Trophoblast cell (in vitro differentiated cells and primary cell): ENCODE measurements around the gene DUS3L.

Source experiments
- DNase-seq, 2 donors: peaks; one replicate each; pipeline ENCODE4 v3.0.0-alpha.2; 2016
- H2AFZ ChIP-seq: 2 replicates; pipeline ENCODE4 v1.6.1; 2013; ENCODE audit warnings: low read length, moderate library complexity, mild to moderate bottlenecking; ENCODE audit not compliant: insufficient read depth, poor library complexity
- H2AK5ac ChIP-seq: 2 replicates; pipeline ENCODE4 v1.6.1; 2013; ENCODE audit warnings: mild to moderate bottlenecking, low read length
- H2BK120ac ChIP-seq: 2 replicates; pipeline ENCODE4 v1.6.1; 2013; ENCODE audit warnings: low read length, mild to moderate bottlenecking, moderate library complexity; ENCODE audit not compliant: insufficient read depth, poor library complexity
- H2BK12ac ChIP-seq: 2 replicates; pipeline ENCODE4 v1.6.1; 2013; ENCODE audit warnings: mild to moderate bottlenecking, low read length, moderate library complexity
- H2BK5ac ChIP-seq: 2 replicates; pipeline ENCODE4 v1.6.1; 2013; ENCODE audit warnings: low read length, low read depth, moderate library complexity, mild to moderate bottlenecking; ENCODE audit not compliant: poor library complexity
- H3K14ac ChIP-seq: 2 replicates; pipeline ENCODE4 v1.6.1; 2013; ENCODE audit warnings: mild to moderate bottlenecking, low read length
- H3K18ac ChIP-seq: 2 replicates; pipeline ENCODE4 v1.6.1; 2013; ENCODE audit warnings: mild to moderate bottlenecking, low read length
- H3K23ac ChIP-seq: 2 replicates; pipeline ENCODE4 v1.6.1; 2013; ENCODE audit warnings: low read length
- H3K27ac ChIP-seq: 2 replicates; pipeline ENCODE4 v1.5.1; 2013; ENCODE audit warnings: low read depth, mild to moderate bottlenecking, inconsistent platforms, low read length, moderate library complexity
- H3K27me3 ChIP-seq: 2 replicates; pipeline ENCODE4 v1.6.1; 2013; ENCODE audit warnings: inconsistent platforms, mild to moderate bottlenecking, low read length, moderate library complexity; ENCODE audit not compliant: insufficient read depth
- H3K36me3 ChIP-seq, 2 experiments: 1 replicate in 1 of 2; 2 replicates in 1 of 2; pipeline ENCODE4 v1.6.1; 2013; ENCODE audit warnings: low read length in 2 of 2, mild to moderate bottlenecking in 2 of 2, moderate library complexity in 1 of 2; ENCODE audit not compliant: insufficient read depth in 2 of 2, control insufficient read depth in 1 of 2
- H3K4ac ChIP-seq: 2 replicates; pipeline ENCODE4 v1.6.1; 2013; ENCODE audit warnings: low read depth, mild to moderate bottlenecking, low read length, moderate library complexity
- H3K4me1 ChIP-seq, 2 experiments: 1 replicate in 1 of 2; 2 replicates in 1 of 2; pipeline ENCODE4 v1.6.1; 2013; ENCODE audit warnings: low read length in 2 of 2, mild to moderate bottlenecking in 2 of 2, moderate library complexity in 1 of 2; ENCODE audit not compliant: insufficient read depth in 2 of 2, control insufficient read depth in 1 of 2
- H3K4me2 ChIP-seq: 2 replicates; pipeline ENCODE4 v1.6.1; 2013; ENCODE audit warnings: inconsistent platforms, mild to moderate bottlenecking, low read length, moderate library complexity
- H3K4me3 ChIP-seq: 2 replicates; pipeline ENCODE4 v1.5.1; 2013; ENCODE audit warnings: mild to moderate bottlenecking, low read depth, low read length, inconsistent platforms
- H3K79me1 ChIP-seq: one replicate; pipeline ENCODE4 v1.6.1; 2013; ENCODE audit warnings: low read length
- H3K79me2 ChIP-seq: 2 replicates; pipeline ENCODE4 v1.6.1; 2013; ENCODE audit warnings: low read length, mild to moderate bottlenecking; ENCODE audit not compliant: control insufficient read depth, insufficient read depth, poor library complexity
- H3K9ac ChIP-seq: 2 replicates; pipeline ENCODE4 v1.6.1; 2013; ENCODE audit warnings: mild to moderate bottlenecking, low read length
- H3K9me3 ChIP-seq: 2 replicates; pipeline ENCODE4 v1.6.1; 2013; ENCODE audit warnings: low read depth, mild to moderate bottlenecking, control low read depth, inconsistent platforms, low read length; ENCODE audit not compliant: insufficient read depth
- H4K12ac ChIP-seq: 2 replicates; pipeline ENCODE4 v1.6.1; 2013; ENCODE audit warnings: low read depth, mild to moderate bottlenecking, low read length, moderate library complexity
- H4K8ac ChIP-seq: 2 replicates; pipeline ENCODE4 v1.6.1; 2013; ENCODE audit warnings: low read depth, mild to moderate bottlenecking, low read length, moderate library complexity
- H4K91ac ChIP-seq: one replicate; pipeline ENCODE4 v1.6.1; 2013; ENCODE audit warnings: low read depth, mild to moderate bottlenecking, low read length, moderate library complexity
- WGBS: extraction: QIAGEN DNeasy Blood & Tissue Kit; methylation state at CpG from one replicate; pipeline ENCODE4 v1.1.7; 2013; ENCODE audit warnings: missing lambda C conversion rate; ENCODE audit not compliant: insufficient read length, insufficient coverage; ENCODE audit errors: extremely low coverage; 5-methylcytosine and 5-hydroxymethylcytosine counted together

DUS3L gene

DNA sequence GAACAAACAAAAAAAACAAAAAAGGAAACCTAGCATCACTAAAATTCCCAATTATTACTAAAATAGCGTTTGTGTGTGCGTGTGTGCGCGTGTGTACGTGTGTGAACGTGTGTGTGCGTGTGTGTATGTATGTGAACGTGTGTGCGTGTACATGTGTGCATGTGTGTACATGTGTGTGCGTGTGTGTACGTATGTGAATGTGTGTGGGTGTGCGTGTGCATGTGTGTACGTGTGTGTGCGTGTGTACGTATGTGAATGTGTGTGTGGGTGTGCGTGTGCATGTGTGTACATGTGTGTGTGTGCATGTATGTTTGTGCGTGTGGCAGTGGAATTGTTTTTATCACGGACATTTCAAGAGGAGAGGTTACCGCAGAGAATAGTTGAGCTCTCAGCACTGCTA, 48.9 kb downstream of the DUS3L start:
- 100% methylated on average over 6 of the region's 19 CpGs for WGBS

GRCh38 chr19:5738423-5738822, 52.5 kb downstream of the DUS3L start:
- Histone ChIP-seq H3K9ac (no peak overlapping the region), H3K36me3 (no peaks in the 10 kb centered on the region), H3K79me2 (no peaks in the 10 kb centered on the region), H3K14ac (no peak overlapping the region), H4K12ac (no peak overlapping the region), H4K91ac (no peak overlapping the region), H2AK5ac (no peak overlapping the region), H3K23ac (no peak overlapping the region), H3K9me3 (no peaks in the 10 kb centered on the region), H3K79me1 (no peaks in the 10 kb centered on the region), H3K27me3 (no peaks in the 10 kb centered on the region), H3K4me2 (no peak overlapping the region), H2BK120ac (no peak overlapping the region), H2BK12ac (no peak overlapping the region), H3K4me1 (no peaks in the 10 kb centered on the region), H4K8ac (no peak overlapping the region), H3K4ac (no peak overlapping the region), H3K18ac (no peak overlapping the region), H3K27ac (no peak overlapping the region), H2AFZ (no peak overlapping the region), H2BK5ac (no peak overlapping the region), H3K4me3 (no peak overlapping the region)
- peak; percentile 96 for DNase-seq
- WGBS, result no CpG with 5 or more reads among the region's 8 CpGs

More for the DNA sequence above, 48.9 kb downstream of the DUS3L start:
- Histone ChIP-seq H3K4me2 (no peak overlapping the region), H3K18ac (no peak overlapping the region), H3K4ac (no peak overlapping the region), H3K23ac (no peak overlapping the region), H3K36me3 (no peaks in the 10 kb centered on the region), H3K9me3 (no peaks in the 10 kb centered on the region), H3K4me1 (no peaks in the 10 kb centered on the region), H2BK120ac (no peak overlapping the region), H2BK5ac (no peak overlapping the region), H4K8ac (no peak overlapping the region), H3K4me3 (no peak overlapping the region), H3K9ac (no peak overlapping the region), H2BK12ac (no peak overlapping the region), H4K12ac (no peak overlapping the region), H2AFZ (no peak overlapping the region), H3K27ac (no peak overlapping the region), H3K79me2 (no peaks in the 10 kb centered on the region), H3K14ac (no peak overlapping the region), H3K79me1 (no peaks in the 10 kb centered on the region), H4K91ac (no peak overlapping the region), H2AK5ac (no peak overlapping the region), H3K27me3 (no peaks in the 10 kb centered on the region)
- no peak for DNase-seq
